ENCODE data around the gene WFS1.

WFS1 gene

GRCh38 chr4:6330384-6330767, 60.7 kb downstream of the WFS1 start:
- DNase-seq (ENCODE audit: low read depth), result no peak
- TF ChIP-seq CTCF (conservative IDR thresholded peaks at IDR 0.05; ENCODE audit: low read depth, low read length), result no peak
- H3K4me3 ChIP-seq (ENCODE audit: low read length), result no peak overlapping the region

- H3K4me3 ChIP-seq (ENCODE audit: low read length), result no peak overlapping the region
- DNase-seq (ENCODE audit: low read depth), result no peak
- TF ChIP-seq CTCF (conservative IDR thresholded peaks at IDR 0.05; ENCODE audit: low read depth, low read length), result peak; percentile 79
These were observed 61.4 kb downstream of the WFS1 start for GRCh38 chr4:6331018-6331417.

- no peak for TF ChIP-seq CTCF (conservative IDR thresholded peaks at IDR 0.05; ENCODE audit: low read depth, low read length)
- no peak overlapping the region for H3K4me3 ChIP-seq (ENCODE audit: low read length)
- DNase-seq (ENCODE audit: low read depth), result no peak
These were observed 61.8 kb downstream of the WFS1 start for GRCh38 chr4:6331468-6331867.

- no peak overlapping the region for H3K4me3 ChIP-seq (ENCODE audit: low read length)
- DNase-seq (ENCODE audit: low read depth), result no peak
- TF ChIP-seq CTCF (conservative IDR thresholded peaks at IDR 0.05; ENCODE audit: low read depth, low read length), result peak; percentile 92
These were observed 62.5 kb downstream of the WFS1 start for GRCh38 chr4:6332042-6332668.

GRCh38 chr4:6332669-6333050, 63.0 kb downstream of the WFS1 start:
- TF ChIP-seq CTCF (conservative IDR thresholded peaks at IDR 0.05; ENCODE audit: low read depth, low read length), result no peak
- no peak overlapping the region for H3K4me3 ChIP-seq (ENCODE audit: low read length)
- DNase-seq (ENCODE audit: low read depth), result no peak

- DNase-seq (ENCODE audit: low read depth), result no peak
- H3K4me3 ChIP-seq (ENCODE audit: low read length), result no peak overlapping the region
- peak; percentile 63 for TF ChIP-seq CTCF (conservative IDR thresholded peaks at IDR 0.05; ENCODE audit: low read depth, low read length)
These were observed 63.9 kb downstream of the WFS1 start for GRCh38 chr4:6333301-6334202.

All from retinal pigment epithelial cell (primary cell).